ENCODE data around the gene WDR18. TPM values are rescaled to one million over a fixed set of nuclear protein-coding genes. Genes with fewer than 3 reads are reported as not detected.
A peak's percentile ranks its signal among the peaks of the same experiment; 100 is the strongest.

WDR18 gene
- total RNA-seq, 1 experiment from 2014 or later, result 44.0 TPM

GRCh38 chr19:1009041-1009980 lies 25.2 kb downstream of the WDR18 start:
- TSS peak; percentile 98 for BruUV-seq (replicated peaks)
- TF ChIP-seq SIN3A (IDR thresholded peaks at IDR 0.05; ENCODE audit: borderline replicate concordance, insufficient read depth, low read depth, low read length), result no peak
- TF ChIP-seq REST (IDR thresholded peaks at IDR 0.05; ENCODE audit: insufficient read depth in 1 of 2, low read depth in 2 of 2, low read length in 1 of 2), result no peak
- Histone ChIP-seq H3K27ac (ENCODE audit: low read length) (no peak overlapping the region), H3K4me3 (ENCODE audit: low read depth in 2 of 2, low read length in 2 of 2) (no peak overlapping the region), H3K36me3 (ENCODE audit: control insufficient read depth, insufficient read depth, low read length) (no peaks in the 10 kb centered on the region), H3K27me3 (ENCODE audit: control insufficient read depth, insufficient read depth, low read length) (no peaks in the 10 kb centered on the region), H3K4me1 (ENCODE audit: control insufficient read depth, insufficient read depth, low read length) (no peaks in the 10 kb centered on the region; the same call in 1 of the 2 replicates), H3K9me3 (ENCODE audit: control insufficient read depth, insufficient read depth, low read depth, low read length) (no peaks in the 10 kb centered on the region)
- ChIA-PET CTCF (interaction anchor here (0.6 kb wide), 1 partner anchor 39 kb away, joined by 3 read pairs; no protein-coding TSS in a partner anchor), POLR2A (no interaction called here)
- intact Hi-C loops (cut with micrococcal nuclease; ENCODE audit: unreplicated experiment), result no loop called here
- in situ Hi-C loops (cut with HindIII; ENCODE audit: low pct_unique_long_range_greater_than_20kb, low sequenced_read_pairs), result no loop called here
- DNase-seq (ENCODE audit: low read depth, low spot score) (no peak), ATAC-seq (peak; percentile 15)

- in situ Hi-C loops (cut with HindIII; ENCODE audit: low pct_unique_long_range_greater_than_20kb, low sequenced_read_pairs) (no loop called here), intact Hi-C loops (cut with micrococcal nuclease; ENCODE audit: unreplicated experiment) (no loop called here)
- DNase-seq (ENCODE audit: low read depth, low spot score) (no peak), ATAC-seq (no peak)
- no TSS peak for BruUV-seq (replicated peaks)
- Histone ChIP-seq H3K4me3 (ENCODE audit: low read depth in 2 of 2, low read length in 2 of 2) (no peak overlapping the region), H3K4me1 (ENCODE audit: control insufficient read depth, insufficient read depth, low read length) (no peaks in the 10 kb centered on the region; the same call in 1 of the 2 replicates), H3K9me3 (ENCODE audit: control insufficient read depth, insufficient read depth, low read depth, low read length) (no peaks in the 10 kb centered on the region), H3K27ac (ENCODE audit: low read length) (no peak overlapping the region), H3K27me3 (ENCODE audit: control insufficient read depth, insufficient read depth, low read length) (no peaks in the 10 kb centered on the region), H3K36me3 (ENCODE audit: control insufficient read depth, insufficient read depth, low read length) (no peaks in the 10 kb centered on the region)
- CTCF ChIA-PET, result interaction anchor here (0.6 to 0.7 kb wide), 2 partner anchors 13 to 38 kb away, joined by 3 to 5 read pairs; no protein-coding TSS in a partner anchor
- no peak for TF ChIP-seq POLR2AphosphoS5 (IDR thresholded peaks at IDR 0.05; ENCODE audit: low read depth, low read length)
- TF ChIP-seq SIN3A (IDR thresholded peaks at IDR 0.05; ENCODE audit: borderline replicate concordance, insufficient read depth, low read depth, low read length), result no peak
- TF ChIP-seq CTCF (IDR thresholded peaks at IDR 0.05), result no peak
- POLR2A ChIA-PET, result no interaction called here
Measured at GRCh38 chr19:1009981-1010538, 25.9 kb downstream of the WDR18 start.
